Measurements from ENCODE around the gene CACNA1D. TPM values are rescaled to one million over a fixed set of nuclear protein-coding genes. Genes with fewer than 3 reads are reported as not detected.

The CACNA1D gene
- total RNA-seq, 4 donors from 2014 or later = 0.75 to 2.5 (median 1.2) TPM

GRCh38 chr3:53850895-53851294 is 356.5 kb downstream of the CACNA1D start:
- no peak for DNase-seq (ENCODE audit: extremely low spot score)

GRCh38 chr3:53856964-53857363 is 362.6 kb downstream of the CACNA1D start:
- Histone ChIP-seq H3K36me3 (peaks cover under 1 to 33% (median 17%) of the 10 kb centered on the region in 4 donors), H3K4me3 (no peak overlapping the region), H3K27me3 (no peaks in the 10 kb centered on the region), H3K27ac (replicated peaks in 1 of 4) (no peak overlapping the region), H3K4me1 (no peaks in the 10 kb centered on the region), H3K9me3 (no peaks in the 10 kb centered on the region)
- WGBS = 79% methylated on average over 7 of the region's 7 CpGs
- intact Hi-C loops (cut with DNase I) = no loop called here
- TF ChIP-seq EP300 (IDR thresholded peaks at IDR 0.05) = no peak
- no peak for TF ChIP-seq POLR2AphosphoS5 (IDR thresholded peaks at IDR 0.05)
- no peak for TF ChIP-seq CTCF (IDR thresholded peaks at IDR 0.05)
- TF ChIP-seq POLR2A (IDR thresholded peaks at IDR 0.05; ENCODE audit: low read depth) = no peak
- no peak for DNase-seq (ENCODE audit: extremely low spot score)

More at GRCh38 chr3:53850895-53851294, 356.5 kb downstream of the CACNA1D start:
- Histone ChIP-seq H3K27ac (replicated peaks in 1 of 4) (no peak overlapping the region), H3K4me3 (no peak overlapping the region), H3K27me3 (peaks cover 0 to 29% (median 2%) of the 10 kb centered on the region in 4 donors), H3K9me3 (no peaks in the 10 kb centered on the region), H3K4me1 (peaks cover 8 to 12% (median 10%) of the 10 kb centered on the region in 4 donors), H3K36me3 (no peaks in the 10 kb centered on the region)
- intact Hi-C loops (cut with DNase I) = no loop called here
- TF ChIP-seq EP300 (IDR thresholded peaks at IDR 0.05) (no peak), POLR2A (IDR thresholded peaks at IDR 0.05; ENCODE audit: low read depth) (no peak), POLR2AphosphoS5 (IDR thresholded peaks at IDR 0.05) (no peak), CTCF (IDR thresholded peaks at IDR 0.05) (no peak)
- 32% methylated on average over 5 of the region's 5 CpGs for WGBS

GRCh38 chr3:53858096-53858741 is 363.8 kb downstream of the CACNA1D start:
- 82% methylated on average over 7 of the region's 7 CpGs for WGBS
- Histone ChIP-seq H3K36me3 (peaks cover 6 to 46% (median 28%) of the 10 kb centered on the region in 4 donors), H3K9me3 (no peaks in the 10 kb centered on the region), H3K4me3 (no peak overlapping the region), H3K27ac (replicated peaks in 1 of 4) (no peak overlapping the region), H3K27me3 (no peaks in the 10 kb centered on the region), H3K4me1 (no peaks in the 10 kb centered on the region)
- no peak for DNase-seq (ENCODE audit: extremely low spot score)
- TF ChIP-seq CTCF (IDR thresholded peaks at IDR 0.05) (no peak), EP300 (IDR thresholded peaks at IDR 0.05) (no peak), POLR2A (IDR thresholded peaks at IDR 0.05; ENCODE audit: low read depth) (no peak), POLR2AphosphoS5 (IDR thresholded peaks at IDR 0.05) (no peak)
- intact Hi-C loops (cut with DNase I) = no loop called here

GRCh38 chr3:53859178-53859577 is 364.8 kb downstream of the CACNA1D start:
- Histone ChIP-seq H3K4me3 (no peak overlapping the region), H3K27me3 (no peaks in the 10 kb centered on the region), H3K4me1 (no peaks in the 10 kb centered on the region), H3K27ac (replicated peaks in 1 of 4) (no peak overlapping the region), H3K36me3 (peaks cover 7 to 55% (median 37%) of the 10 kb centered on the region in 4 donors), H3K9me3 (no peaks in the 10 kb centered on the region)
- DNase-seq (ENCODE audit: extremely low spot score) = no peak
- intact Hi-C loops (cut with DNase I) = no loop called here
- 92% methylated on average over 6 of the region's 6 CpGs for WGBS
- TF ChIP-seq CTCF (IDR thresholded peaks at IDR 0.05) = no peak
- TF ChIP-seq POLR2AphosphoS5 (IDR thresholded peaks at IDR 0.05) = no peak
- no peak for TF ChIP-seq EP300 (IDR thresholded peaks at IDR 0.05)
- TF ChIP-seq POLR2A (IDR thresholded peaks at IDR 0.05; ENCODE audit: low read depth) = no peak

Data from esophagus muscularis mucosa (tissue), 4 donors.